ENCODE measurements around the gene DYRK3.

DNA sequence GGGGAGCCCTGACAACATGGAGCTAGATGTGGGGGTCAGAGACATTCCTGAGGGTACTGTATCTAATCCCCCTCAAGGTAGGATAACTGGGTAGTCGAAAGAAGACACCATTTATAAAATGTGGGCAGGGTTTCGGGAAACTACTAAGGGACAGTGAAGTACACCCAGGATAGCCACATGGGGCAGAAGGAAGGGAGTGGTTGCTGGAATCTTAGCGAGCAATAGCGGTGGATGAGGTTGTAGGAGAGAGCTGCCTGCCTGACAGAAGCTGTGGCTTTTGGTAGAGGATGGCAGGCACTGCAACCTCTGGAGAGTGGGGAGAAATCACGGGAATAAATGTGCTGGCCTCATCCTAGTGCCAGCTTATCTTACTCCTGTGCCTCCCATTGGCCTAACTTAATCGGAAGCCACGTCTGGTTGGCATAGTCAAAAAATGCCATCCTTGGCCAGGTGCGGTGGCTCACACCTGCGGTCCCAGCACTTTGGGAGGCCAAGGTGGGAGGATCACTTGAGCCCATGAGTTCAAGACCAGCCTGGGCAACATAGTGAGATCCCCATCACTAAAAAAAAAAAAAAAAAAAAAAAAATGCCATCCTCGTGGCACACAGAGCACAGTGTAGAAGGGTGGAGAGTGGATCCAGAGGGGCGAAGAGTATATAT, 26.0 kb downstream of the DYRK3 start:
- TF ChIP-seq, protein P1, sequence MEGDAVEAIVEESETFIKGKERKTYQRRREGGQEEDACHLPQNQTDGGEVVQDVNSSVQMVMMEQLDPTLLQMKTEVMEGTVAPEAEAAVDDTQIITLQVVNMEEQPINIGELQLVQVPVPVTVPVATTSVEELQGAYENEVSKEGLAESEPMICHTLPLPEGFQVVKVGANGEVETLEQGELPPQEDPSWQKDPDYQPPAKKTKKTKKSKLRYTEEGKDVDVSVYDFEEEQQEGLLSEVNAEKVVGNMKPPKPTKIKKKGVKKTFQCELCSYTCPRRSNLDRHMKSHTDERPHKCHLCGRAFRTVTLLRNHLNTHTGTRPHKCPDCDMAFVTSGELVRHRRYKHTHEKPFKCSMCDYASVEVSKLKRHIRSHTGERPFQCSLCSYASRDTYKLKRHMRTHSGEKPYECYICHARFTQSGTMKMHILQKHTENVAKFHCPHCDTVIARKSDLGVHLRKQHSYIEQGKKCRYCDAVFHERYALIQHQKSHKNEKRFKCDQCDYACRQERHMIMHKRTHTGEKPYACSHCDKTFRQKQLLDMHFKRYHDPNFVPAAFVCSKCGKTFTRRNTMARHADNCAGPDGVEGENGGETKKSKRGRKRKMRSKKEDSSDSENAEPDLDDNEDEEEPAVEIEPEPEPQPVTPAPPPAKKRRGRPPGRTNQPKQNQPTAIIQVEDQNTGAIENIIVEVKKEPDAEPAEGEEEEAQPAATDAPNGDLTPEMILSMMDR (IDR thresholded peaks at IDR 0.05 in 2 of 3, conservative IDR thresholded peaks at IDR 0.05 in 1 of 3; ENCODE audit: control insufficient read depth in 2 of 3, extremely low read depth in 1 of 3, insufficient read depth in 1 of 3, low read depth in 3 of 3, low read length in 3 of 3): no peak
- TF ChIP-seq BHLHE40 (IDR thresholded peaks at IDR 0.05; ENCODE audit: borderline replicate concordance in 1 of 2, low read depth in 2 of 2, low read length in 1 of 2): no peak
- no peak for TF ChIP-seq CREM (IDR thresholded peaks at IDR 0.05; ENCODE audit: low read depth)
- no peak for TF ChIP-seq ETV6 (conservative IDR thresholded peaks at IDR 0.05 in 1 of 2, IDR thresholded peaks at IDR 0.05 in 1 of 2; ENCODE audit: borderline replicate concordance in 1 of 2, low read depth in 1 of 2)
- TF ChIP-seq, protein P2, sequence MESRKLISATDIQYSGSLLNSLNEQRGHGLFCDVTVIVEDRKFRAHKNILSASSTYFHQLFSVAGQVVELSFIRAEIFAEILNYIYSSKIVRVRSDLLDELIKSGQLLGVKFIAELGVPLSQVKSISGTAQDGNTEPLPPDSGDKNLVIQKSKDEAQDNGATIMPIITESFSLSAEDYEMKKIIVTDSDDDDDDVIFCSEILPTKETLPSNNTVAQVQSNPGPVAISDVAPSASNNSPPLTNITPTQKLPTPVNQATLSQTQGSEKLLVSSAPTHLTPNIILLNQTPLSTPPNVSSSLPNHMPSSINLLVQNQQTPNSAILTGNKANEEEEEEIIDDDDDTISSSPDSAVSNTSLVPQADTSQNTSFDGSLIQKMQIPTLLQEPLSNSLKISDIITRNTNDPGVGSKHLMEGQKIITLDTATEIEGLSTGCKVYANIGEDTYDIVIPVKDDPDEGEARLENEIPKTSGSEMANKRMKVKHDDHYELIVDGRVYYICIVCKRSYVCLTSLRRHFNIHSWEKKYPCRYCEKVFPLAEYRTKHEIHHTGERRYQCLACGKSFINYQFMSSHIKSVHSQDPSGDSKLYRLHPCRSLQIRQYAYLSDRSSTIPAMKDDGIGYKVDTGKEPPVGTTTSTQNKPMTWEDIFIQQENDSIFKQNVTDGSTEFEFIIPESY (IDR thresholded peaks at IDR 0.05): no peak
- TF ChIP-seq SIN3A (IDR thresholded peaks at IDR 0.05; ENCODE audit: low read depth, low read length): no peak
- TF ChIP-seq ZNF384 (IDR thresholded peaks at IDR 0.05; ENCODE audit: borderline replicate concordance, low read depth, low read length): no peak
- no peak for TF ChIP-seq FOXM1 (IDR thresholded peaks at IDR 0.05; ENCODE audit: low read depth, low read length)
- TF ChIP-seq, protein P3, sequence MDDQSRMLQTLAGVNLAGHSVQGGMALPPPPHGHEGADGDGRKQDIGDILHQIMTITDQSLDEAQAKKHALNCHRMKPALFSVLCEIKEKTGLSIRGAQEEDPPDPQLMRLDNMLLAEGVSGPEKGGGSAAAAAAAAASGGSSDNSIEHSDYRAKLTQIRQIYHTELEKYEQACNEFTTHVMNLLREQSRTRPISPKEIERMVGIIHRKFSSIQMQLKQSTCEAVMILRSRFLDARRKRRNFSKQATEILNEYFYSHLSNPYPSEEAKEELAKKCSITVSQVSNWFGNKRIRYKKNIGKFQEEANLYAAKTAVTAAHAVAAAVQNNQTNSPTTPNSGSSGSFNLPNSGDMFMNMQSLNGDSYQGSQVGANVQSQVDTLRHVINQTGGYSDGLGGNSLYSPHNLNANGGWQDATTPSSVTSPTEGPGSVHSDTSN (IDR thresholded peaks at IDR 0.05; ENCODE audit: insufficient replicate concordance, low read depth, low read length): no peak
- TF ChIP-seq BCL11A (IDR thresholded peaks at IDR 0.05; ENCODE audit: low read depth, low read length): no peak
- TF ChIP-seq POLR2A (IDR thresholded peaks at IDR 0.05; ENCODE audit: low read depth, low read length): no peak
